HepG2 (cell line): Measurements from ENCODE around the gene CMTM8. TPM values are rescaled to one million over a fixed set of nuclear protein-coding genes. Genes with fewer than 3 reads are reported as not detected.

Source experiments
- ATAC-seq: fragments of 200-7000 bp; cut with Tn5 transposase; 3 replicates; pipeline ENCODE4 v1.9.1; 2020; ENCODE audit warnings: mild to moderate bottlenecking, moderate library complexity
- BruUV-seq: library from RNA; stranded (reverse); fragments of 400-500 nt; replicated peaks from 2 replicates; lab custom pipeline; 2021; lab: Mats Ljungman, UMichigan
- CTCF ChIA-PET: fragments of 300-600 bp; formaldehyde crosslinking; extraction: SDS; loops from one replicate; lab custom pipeline; 2021; ENCODE audit warnings: low total read pairs, inconsistent platforms, low intra/inter-chr PET ratio; lab: Yijun Ruan, JAX
- POLR2A ChIA-PET: fragments of 350-600 bp; sonication (Branson Sonifier 250); formaldehyde crosslinking; loops from one replicate; lab custom pipeline; 2020; ENCODE audit warnings: antibody characterized with exemption, inconsistent platforms; lab: Yijun Ruan, JAX
- DNase-seq: peaks from one replicate; pipeline ENCODE4 v3.0.0-alpha.2; 2015; ENCODE audit warnings: low spot score
- FAIRE-seq: peaks from 3 replicates; lab custom pipeline; 2011; peaks lifted over from hg19 to GRCh38; lab: Jason Lieb, UNC
- H2AFZ ChIP-seq: one replicate; pipeline ENCODE4 v1.6.1; 2011; ENCODE audit warnings: low read length, inconsistent platforms
- H3K27ac ChIP-seq: fragments of 300-600 bp; 3 replicates; pipeline ENCODE4 v1.8.0; 2011; ENCODE audit warnings: mixed run types, mild to moderate bottlenecking, mixed read lengths, low read length, inconsistent platforms; ENCODE audit not compliant: insufficient read depth; ENCODE audit errors: extremely low read length
- H3K27me3 ChIP-seq, 2 experiments: fragments of 200-600 bp in 1 of 2; 2 replicates in 1 of 2; 3 replicates in 1 of 2; pipeline versions ENCODE4 v1.6.0 to v1.8.0; 2011; ENCODE audit warnings: low read length in 2 of 2, mild to moderate bottlenecking in 2 of 2, moderate library complexity in 2 of 2, inconsistent platforms in 1 of 2; ENCODE audit not compliant: insufficient read depth in 2 of 2, control insufficient read depth in 1 of 2
- H3K36me3 ChIP-seq, 2 experiments: fragments of 200-600 bp in 1 of 2; replicated peaks in 1 of 2; 2 replicates in 1 of 2; 3 replicates in 1 of 2; pipeline versions ENCODE4 v1.5.1 to v1.8.0; 2011; ENCODE audit warnings: low read length in 2 of 2, inconsistent platforms in 1 of 2; ENCODE audit not compliant: insufficient read depth in 2 of 2, control insufficient read depth in 1 of 2
- H3K4me1 ChIP-seq: 2 replicates; pipeline ENCODE4 v1.5.1; 2012; ENCODE audit warnings: low read length, inconsistent platforms; ENCODE audit not compliant: insufficient read depth
- H3K4me2 ChIP-seq: 2 replicates; pipeline ENCODE4 v1.6.0; 2011; ENCODE audit warnings: low read depth, low read length, inconsistent platforms
- H3K4me3 ChIP-seq, 3 experiments: fragments of 200-600 bp in 1 of 3; sonication (generic), shearing (Covaris generic) in 1 of 3; replicated peaks in 1 of 3; 2 replicates each; pipeline ENCODE4 v1.5.1; 2011 to 2016; ENCODE audit warnings: low read length in 3 of 3, inconsistent platforms in 2 of 3, low read depth in 2 of 3, mild to moderate bottlenecking in 2 of 3, control low read depth in 1 of 3, mixed read lengths in 1 of 3; ENCODE audit not compliant: insufficient read depth in 1 of 3
- H3K79me2 ChIP-seq: one replicate; pipeline ENCODE4 v1.6.1; 2011; ENCODE audit warnings: low read length, inconsistent platforms; ENCODE audit not compliant: insufficient read depth
- H3K9ac ChIP-seq: 2 replicates; pipeline ENCODE4 v1.6.0; 2011; ENCODE audit warnings: mild to moderate bottlenecking, low read depth, low read length, inconsistent platforms; ENCODE audit not compliant: insufficient read depth
- H3K9me3 ChIP-seq: 2 replicates; pipeline ENCODE4 v1.5.1; 2012; ENCODE audit warnings: mild to moderate bottlenecking, low read length
- H4K20me1 ChIP-seq: 2 replicates; pipeline ENCODE4 v1.6.0; 2011; ENCODE audit warnings: inconsistent platforms, mild to moderate bottlenecking, low read length, moderate library complexity; ENCODE audit not compliant: insufficient read depth
- EP300 ChIP-seq, 3 experiments: sonication (generic) in 1 of 3; formaldehyde crosslinking in 1 of 3; IDR thresholded peaks; 2 replicates each; pipeline versions ENCODE4 v1.5.1 to v1.6.1; 2011 to 2020; ENCODE audit warnings: low read depth in 2 of 3, low read length in 2 of 3, borderline replicate concordance in 1 of 3, improper control_type of control experiment in 1 of 3, mild to moderate bottlenecking in 1 of 3, missing genetic modification reagents in 1 of 3, moderate library complexity in 1 of 3
- JDP2 ChIP-seq: sonication (generic); formaldehyde crosslinking; IDR thresholded peaks from 2 replicates; pipeline ENCODE4 v1.8.1; 2022; ENCODE audit warnings: missing genetic modification reagents, borderline replicate concordance
- MAFF ChIP-seq: IDR thresholded peaks from 2 replicates; pipeline ENCODE4 v1.6.1; 2011; ENCODE audit warnings: low read depth, low read length, improper control_type of control experiment
- RNF2 ChIP-seq: fragments of 450-650 bp; conservative IDR thresholded peaks from 2 replicates; pipeline ENCODE4 v1.6.1; 2016; ENCODE audit warnings: low read depth
- SRSF4 ChIP-seq: fragments of 200-400 bp; formaldehyde crosslinking; IDR thresholded peaks from one replicate; pipeline ENCODE4 v1.6.1; 2018; ENCODE audit warnings: mild to moderate bottlenecking, low read depth, low read length, moderate library complexity; ENCODE audit not compliant: poor library complexity, severe bottlenecking
- TAF1 ChIP-seq: sonication (generic); formaldehyde crosslinking; IDR thresholded peaks from 2 replicates; pipeline ENCODE4 v1.4.0; 2020; ENCODE audit warnings: missing genetic modification reagents
- TBP ChIP-seq: sonication (generic); formaldehyde crosslinking; IDR thresholded peaks from 2 replicates; pipeline ENCODE4 v1.5.0; 2020; ENCODE audit warnings: missing genetic modification reagents
- ZNF292 ChIP-seq: sonication (generic); formaldehyde crosslinking; IDR thresholded peaks from 2 replicates; pipeline ENCODE4 v1.8.1; 2022; ENCODE audit warnings: mild to moderate bottlenecking, low read depth, missing genetic modification reagents, borderline replicate concordance
- ZNF296 ChIP-seq: sonication (generic); formaldehyde crosslinking; conservative IDR thresholded peaks from 2 replicates; pipeline ENCODE4 v1.5.0; 2020; ENCODE audit warnings: mild to moderate bottlenecking, missing genetic modification reagents
- WGBS: methylation state at CpG from one replicate; pipeline ENCODE4 v1.1.6; 2017; ENCODE audit warnings: low lambda C conversion rate; 5-methylcytosine and 5-hydroxymethylcytosine counted together
- in situ Hi-C: cut with HindIII; loops from 2 replicates; pipeline ENCODE4 v1.10.0; 2017; ENCODE audit warnings: low pct_unique_long_range_greater_than_20kb; ENCODE audit not compliant: extremely low pct_ligation_motif_present
- intact Hi-C: fragments of 100-400 bp; cut with micrococcal nuclease; formaldehyde crosslinking; loops from one replicate; pipeline ENCODE4 v1.10.0; 2022; ENCODE audit not compliant: unreplicated experiment
- polyA plus RNA-seq, 8 experiments: library from polyadenylated mRNA; depleted of rRNA in 3 of 8; stranded (reverse) in 7 of 8; unstranded in 1 of 8; fragments of >200 nt; fragmentation: Illumina TruSeq in 4 of 8; extraction: Trizol in 4 of 8; gene quantifications; 2 replicates each; pipeline versions ENCODE4 v1.2.1 to v1.2.3, GENCODE V29; 2011 to 2016; ENCODE audit warnings: low read depth in 4 of 8, missing spikeins in 1 of 8, mixed read lengths in 1 of 8; ENCODE audit not compliant: insufficient read depth in 1 of 8
- total RNA-seq, 5 experiments: library from RNA; depleted of rRNA; stranded (reverse); fragments of >200 nt; fragmentation: Illumina TruSeq; extraction: Trizol; gene quantifications; 2 replicates each; pipeline ENCODE4 v1.2.3, GENCODE V29; 2016; ENCODE audit warnings: low read depth in 1 of 5
- TF ChIP-seq, protein P1 (sequence below): sonication (generic); formaldehyde crosslinking; IDR thresholded peaks from 2 replicates; pipeline ENCODE4 v1.8.0; 2022; ENCODE audit warnings: mild to moderate bottlenecking, missing genetic modification reagents
- TF ChIP-seq, protein P2 (sequence below): sonication (generic); formaldehyde crosslinking; IDR thresholded peaks from 2 replicates; pipeline ENCODE4 v1.5.0; 2020; ENCODE audit warnings: mild to moderate bottlenecking, missing genetic modification reagents

CMTM8 gene
- total and polyA plus RNA-seq, 2 of the 13 experiments (the other 11 are each of a cell fraction or from before 2014, with no cell fraction given): 8.9 to 15.8 TPM

DNA sequence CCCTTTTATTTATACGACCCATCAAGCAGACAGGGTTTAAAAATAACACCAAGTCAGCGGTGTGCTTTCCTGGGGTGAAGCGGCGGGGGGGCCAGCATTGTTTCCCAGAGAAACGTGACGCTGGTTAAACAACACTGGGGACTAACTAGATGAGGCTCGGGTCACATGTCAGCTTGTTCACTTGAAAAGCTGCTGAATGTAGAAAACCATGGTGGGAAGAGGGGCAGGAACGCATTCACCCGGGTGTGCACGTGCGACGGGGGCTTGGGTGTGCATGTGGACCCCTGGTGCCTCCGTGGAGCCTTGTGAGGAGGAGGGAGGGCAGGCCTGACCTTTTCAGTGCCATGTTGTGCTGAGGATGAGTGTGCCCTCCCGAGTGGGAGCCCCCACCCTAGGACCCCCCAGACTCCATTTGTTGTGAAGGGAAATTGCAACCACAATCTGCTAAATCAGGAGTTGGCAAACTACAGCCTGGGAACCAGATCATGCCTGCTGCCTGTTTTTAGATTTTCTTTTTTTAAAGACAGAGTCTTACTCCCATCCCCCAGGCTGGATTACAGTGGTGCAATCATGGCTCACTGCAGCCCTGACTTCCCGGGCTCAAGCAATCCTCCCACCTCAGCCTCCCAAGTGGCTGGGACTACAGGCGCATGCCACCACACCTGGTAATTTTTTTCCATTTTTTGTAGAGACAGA is 82.8 kb downstream of the CMTM8 start:
- TF ChIP-seq TBP (CRISPR knock-in tag) (no peak), TAF1 (no peak), RNF2 (no peak), SRSF4 (no peak), ZNF292 (CRISPR knock-in tag) (no peak), JDP2 (no peak), ZNF296 (CRISPR knock-in tag) (no peak), MAFF (no peak), EP300 (IDR thresholded peaks at IDR 0.05; ENCODE audit: low read depth in 2 of 2, low read length in 2 of 2) (no peak), EP300 (CRISPR knock-in tag; IDR thresholded peaks at IDR 0.05; ENCODE audit: borderline replicate concordance) (no peak)
- TF ChIP-seq, protein P1, sequence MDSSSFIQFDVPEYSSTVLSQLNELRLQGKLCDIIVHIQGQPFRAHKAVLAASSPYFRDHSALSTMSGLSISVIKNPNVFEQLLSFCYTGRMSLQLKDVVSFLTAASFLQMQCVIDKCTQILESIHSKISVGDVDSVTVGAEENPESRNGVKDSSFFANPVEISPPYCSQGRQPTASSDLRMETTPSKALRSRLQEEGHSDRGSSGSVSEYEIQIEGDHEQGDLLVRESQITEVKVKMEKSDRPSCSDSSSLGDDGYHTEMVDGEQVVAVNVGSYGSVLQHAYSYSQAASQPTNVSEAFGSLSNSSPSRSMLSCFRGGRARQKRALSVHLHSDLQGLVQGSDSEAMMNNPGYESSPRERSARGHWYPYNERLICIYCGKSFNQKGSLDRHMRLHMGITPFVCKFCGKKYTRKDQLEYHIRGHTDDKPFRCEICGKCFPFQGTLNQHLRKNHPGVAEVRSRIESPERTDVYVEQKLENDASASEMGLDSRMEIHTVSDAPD (CRISPR knock-in tag): no peak
- TF ChIP-seq, protein P2, sequence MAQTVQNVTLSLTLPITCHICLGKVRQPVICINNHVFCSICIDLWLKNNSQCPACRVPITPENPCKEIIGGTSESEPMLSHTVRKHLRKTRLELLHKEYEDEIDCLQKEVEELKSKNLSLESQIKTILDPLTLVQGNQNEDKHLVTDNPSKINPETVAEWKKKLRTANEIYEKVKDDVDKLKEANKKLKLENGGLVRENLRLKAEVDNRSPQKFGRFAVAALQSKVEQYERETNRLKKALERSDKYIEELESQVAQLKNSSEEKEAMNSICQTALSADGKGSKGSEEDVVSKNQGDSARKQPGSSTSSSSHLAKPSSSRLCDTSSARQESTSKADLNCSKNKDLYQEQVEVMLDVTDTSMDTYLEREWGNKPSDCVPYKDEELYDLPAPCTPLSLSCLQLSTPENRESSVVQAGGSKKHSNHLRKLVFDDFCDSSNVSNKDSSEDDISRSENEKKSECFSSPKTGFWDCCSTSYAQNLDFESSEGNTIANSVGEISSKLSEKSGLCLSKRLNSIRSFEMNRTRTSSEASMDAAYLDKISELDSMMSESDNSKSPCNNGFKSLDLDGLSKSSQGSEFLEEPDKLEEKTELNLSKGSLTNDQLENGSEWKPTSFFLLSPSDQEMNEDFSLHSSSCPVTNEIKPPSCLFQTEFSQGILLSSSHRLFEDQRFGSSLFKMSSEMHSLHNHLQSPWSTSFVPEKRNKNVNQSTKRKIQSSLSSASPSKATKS (CRISPR knock-in tag): no peak
- Histone ChIP-seq H3K36me3 (no peaks in the 10 kb centered on the region; a peak in 1 of 5 replicates), H3K9ac (no peak overlapping the region), H3K9me3 (no peaks in the 10 kb centered on the region), H3K27me3 (no peaks in the 10 kb centered on the region), H3K79me2 (peaks cover 5% of the 10 kb centered on the region), H3K4me3 (no peak overlapping the region), H3K4me1 (peaks cover 20% of the 10 kb centered on the region), H3K4me2 (no peak overlapping the region), H4K20me1 (peaks cover 7% of the 10 kb centered on the region; the same call in 1 of the 2 replicates), H3K27ac (no peak overlapping the region), H2AFZ (no peak overlapping the region)
- ATAC-seq: no peak
- POLR2A ChIA-PET: no interaction called here
- no peak for FAIRE-seq
- no peak for DNase-seq
- CTCF ChIA-PET: no interaction called here
- 97% methylated on average over 14 of the region's 16 CpGs for WGBS
- no TSS peak for BruUV-seq
- in situ Hi-C loops: no loop called here
- intact Hi-C loops: no loop called here
